ENCODE data around the gene NTRK3.

NTRK3 gene

DNA sequence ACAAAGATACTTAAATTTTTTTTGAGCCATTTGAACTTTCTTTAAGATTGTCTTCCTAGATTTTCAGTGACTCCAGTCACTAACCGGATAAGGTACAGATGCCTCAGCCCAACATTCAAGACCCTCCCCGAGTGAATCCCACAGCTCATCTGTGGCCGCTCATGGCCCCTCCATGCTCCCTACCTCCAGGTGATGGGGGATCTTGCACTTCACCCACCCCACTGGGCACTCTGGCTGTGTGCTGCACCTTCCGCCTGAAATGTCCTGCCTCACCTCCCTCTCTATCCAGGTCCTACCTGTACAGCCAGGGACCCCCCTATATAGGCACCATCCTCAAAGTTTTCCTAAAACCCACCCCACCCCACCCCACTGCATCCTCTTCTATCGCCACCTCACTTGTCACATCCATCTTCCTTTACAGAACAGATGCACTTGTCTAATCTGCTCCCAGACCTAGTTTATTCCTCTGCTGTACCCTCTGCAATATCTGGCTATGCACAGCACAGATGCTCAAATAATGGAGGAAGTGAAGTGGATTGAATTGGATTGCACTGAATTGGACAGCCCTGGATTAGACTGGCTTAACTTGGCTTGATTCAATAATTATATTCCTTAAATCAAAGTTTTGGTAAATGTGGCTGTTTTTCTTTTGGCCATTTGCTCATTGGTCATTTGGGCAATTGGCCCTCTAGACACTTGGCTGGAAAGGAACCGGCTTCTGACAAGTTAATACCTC, 24.5 kb downstream of the NTRK3 start:
- no peak overlapping the region for H3K4me3 Mint-ChIP-seq
- peaks cover 31 to 39% of the 10 kb centered on the region in 2 donors for H3K27me3 Mint-ChIP-seq
- no peaks in the 10 kb centered on the region for H3K4me1 Mint-ChIP-seq
- no peaks in the 10 kb centered on the region for H3K36me3 Mint-ChIP-seq
- no peak overlapping the region for H3K27ac Mint-ChIP-seq
- no peak for DNase-seq
- ATAC-seq (replicated peaks), result no peak
- no peaks in the 10 kb centered on the region for H3K9me3 Mint-ChIP-seq

DNA sequence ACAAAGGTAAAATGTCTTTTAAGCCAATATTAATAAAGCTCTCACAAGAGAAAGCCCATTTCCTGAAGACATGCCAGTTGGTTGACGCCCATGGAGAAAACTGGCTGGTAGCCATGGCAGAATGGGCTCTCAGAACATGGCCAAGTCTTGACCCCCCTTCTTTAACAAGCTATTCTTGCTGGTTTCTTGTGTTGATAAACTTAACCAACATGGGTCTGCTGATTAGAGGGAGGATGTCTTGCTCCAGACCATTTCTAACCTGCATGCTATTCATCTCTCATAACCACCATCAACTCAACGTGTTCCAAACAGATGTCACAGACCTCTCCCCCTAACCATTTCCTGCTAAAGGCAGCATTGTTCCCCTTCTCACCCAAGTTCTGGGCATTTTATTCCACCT, 25.7 kb downstream of the NTRK3 start:
- Mint-ChIP-seq H3K4me1 (no peaks in the 10 kb centered on the region), H3K27me3 (peaks cover 32 to 37% of the 10 kb centered on the region in 2 donors), H3K4me3 (no peak overlapping the region)

DNA sequence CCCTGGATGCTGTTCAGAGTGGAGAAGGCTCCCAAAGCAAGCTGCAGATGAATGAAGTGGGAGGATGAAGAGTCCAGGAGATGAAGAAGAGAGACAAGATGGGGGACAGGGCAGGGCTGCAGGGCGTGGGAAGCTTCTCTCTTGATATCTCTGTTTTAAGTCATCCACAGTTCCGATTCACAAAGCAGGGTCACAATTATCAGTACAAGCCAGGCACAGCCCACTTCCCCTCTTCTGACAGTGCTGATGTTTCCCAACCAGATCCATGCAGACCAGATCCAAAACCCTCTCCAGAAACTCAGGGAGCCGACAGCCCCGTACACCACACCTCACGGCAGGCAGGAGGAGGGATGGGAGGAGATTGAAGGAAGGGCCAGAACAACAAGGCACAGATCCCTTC, 31.1 kb downstream of the NTRK3 start:
- Mint-ChIP-seq H3K4me3 (no peak overlapping the region), H3K36me3 (no peaks in the 10 kb centered on the region), H3K27ac (no peak overlapping the region), H3K27me3 (peaks cover 16 to 25% of the 10 kb centered on the region in 2 donors), H3K9me3 (no peaks in the 10 kb centered on the region), H3K4me1 (no peaks in the 10 kb centered on the region)
- ATAC-seq (replicated peaks), result no peak
- no peak for DNase-seq

More for the DNA sequence above, 25.7 kb downstream of the NTRK3 start:
- Mint-ChIP-seq H3K27ac (no peak overlapping the region), H3K9me3 (no peaks in the 10 kb centered on the region), H3K36me3 (no peaks in the 10 kb centered on the region)
- ATAC-seq (replicated peaks), result no peak
- no peak for DNase-seq

DNA sequence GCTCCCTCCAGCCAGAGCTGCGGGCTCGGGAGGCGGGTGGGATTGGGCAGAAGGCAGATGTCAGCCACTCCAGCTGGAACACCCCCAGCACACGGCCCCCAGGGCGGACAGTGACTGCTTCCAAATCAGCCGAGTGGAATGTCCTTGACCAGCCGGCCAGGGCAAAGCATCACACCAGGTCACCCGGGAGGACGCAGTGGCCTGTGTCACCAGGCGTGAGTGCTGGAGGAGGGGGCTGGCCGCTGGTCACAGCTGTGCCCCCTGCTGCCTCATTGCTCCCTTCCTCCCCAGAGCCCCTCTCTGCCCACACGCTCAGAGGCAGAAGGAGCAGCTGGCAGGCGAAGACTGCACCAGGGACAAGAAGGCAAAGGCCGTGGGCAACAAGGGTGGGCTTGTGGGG, 33.5 kb downstream of the NTRK3 start:
- H3K9me3 Mint-ChIP-seq, result no peaks in the 10 kb centered on the region
- H3K4me3 Mint-ChIP-seq, result no peak overlapping the region
- no peak overlapping the region for H3K27ac Mint-ChIP-seq
- H3K27me3 Mint-ChIP-seq, result peaks cover 10 to 22% of the 10 kb centered on the region in 2 donors
- H3K36me3 Mint-ChIP-seq, result no peaks in the 10 kb centered on the region
- H3K4me1 Mint-ChIP-seq, result no peaks in the 10 kb centered on the region
- DNase-seq (no peak), ATAC-seq (replicated peaks) (no peak)

DNA sequence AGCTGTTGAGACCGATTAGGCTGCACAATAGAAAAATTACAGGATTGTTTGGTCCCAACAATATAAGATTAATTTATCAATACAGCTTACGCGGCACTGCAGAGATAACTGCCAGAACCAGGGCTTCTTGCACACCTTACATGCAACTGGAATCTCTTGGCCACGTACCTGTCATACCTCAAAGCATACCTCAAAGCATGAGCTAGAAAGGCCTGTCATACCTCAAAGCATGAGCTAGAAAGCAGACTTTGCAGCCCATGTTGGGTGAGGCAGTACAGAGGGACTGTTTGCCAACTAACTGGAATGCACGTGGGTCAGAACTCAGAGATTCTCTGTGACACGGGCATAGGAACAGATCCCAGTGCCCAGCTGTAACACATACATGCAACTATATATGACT, 34.7 kb downstream of the NTRK3 start:
- no peak for DNase-seq
- H3K9me3 Mint-ChIP-seq, result peaks cover 5 to 6% of the 10 kb centered on the region in 2 donors
- no peaks in the 10 kb centered on the region for H3K36me3 Mint-ChIP-seq
- no peak for ATAC-seq (replicated peaks)
- no peaks in the 10 kb centered on the region for H3K4me1 Mint-ChIP-seq
- H3K27me3 Mint-ChIP-seq, result peaks cover 6 to 13% of the 10 kb centered on the region in 2 donors
- no peak overlapping the region for H3K27ac Mint-ChIP-seq
- no peak overlapping the region for H3K4me3 Mint-ChIP-seq

DNA sequence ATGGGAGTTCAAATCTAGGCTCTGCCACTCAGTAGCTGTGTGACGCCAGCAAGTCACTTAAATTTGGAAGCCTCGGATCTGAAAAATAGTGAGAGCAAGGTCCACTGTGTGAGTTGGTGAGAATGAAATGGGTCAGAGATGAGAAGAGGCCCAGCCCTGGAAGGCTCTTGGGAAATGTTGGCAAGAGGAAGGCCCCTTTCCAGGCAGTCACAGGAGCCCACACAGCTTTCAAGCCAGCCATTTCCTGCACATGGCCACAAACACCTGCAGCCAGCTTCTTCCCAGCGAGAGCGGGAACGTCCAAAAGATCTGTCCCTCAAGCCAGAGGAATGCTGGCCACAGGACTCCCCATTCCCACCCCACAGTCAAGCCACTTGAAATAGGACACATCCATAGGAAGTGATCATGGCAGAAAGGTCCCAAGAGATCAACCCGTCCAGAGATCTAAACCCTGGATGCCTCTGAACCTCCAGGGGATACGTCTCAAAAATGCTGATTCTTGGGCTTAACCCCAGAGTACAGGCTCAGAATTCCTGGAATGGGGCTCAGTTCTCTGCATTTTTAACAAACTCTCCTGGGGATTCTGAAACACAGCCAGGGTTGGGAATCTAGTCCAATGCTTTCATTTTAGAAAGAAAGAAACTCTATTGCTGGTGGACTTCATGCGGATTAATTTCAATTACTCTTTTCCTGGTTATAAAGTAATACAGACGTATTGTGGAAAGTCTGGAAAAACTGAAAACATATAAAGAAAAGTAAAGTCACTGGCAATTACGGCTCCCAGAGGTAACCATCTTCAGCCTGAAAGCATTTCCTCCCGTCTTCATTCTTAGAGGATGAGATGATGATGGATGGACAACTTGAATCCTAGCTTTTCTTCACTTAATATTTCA, 35.9 kb downstream of the NTRK3 start:
- no peak for ATAC-seq (replicated peaks)
- Mint-ChIP-seq H3K27ac (no peak overlapping the region), H3K4me3 (no peak overlapping the region), H3K4me1 (no peaks in the 10 kb centered on the region), H3K9me3 (peaks cover 6 to 8% of the 10 kb centered on the region in 2 donors), H3K36me3 (no peaks in the 10 kb centered on the region), H3K27me3 (peaks cover 6 to 13% of the 10 kb centered on the region in 2 donors)
- DNase-seq, result no peak

DNA sequence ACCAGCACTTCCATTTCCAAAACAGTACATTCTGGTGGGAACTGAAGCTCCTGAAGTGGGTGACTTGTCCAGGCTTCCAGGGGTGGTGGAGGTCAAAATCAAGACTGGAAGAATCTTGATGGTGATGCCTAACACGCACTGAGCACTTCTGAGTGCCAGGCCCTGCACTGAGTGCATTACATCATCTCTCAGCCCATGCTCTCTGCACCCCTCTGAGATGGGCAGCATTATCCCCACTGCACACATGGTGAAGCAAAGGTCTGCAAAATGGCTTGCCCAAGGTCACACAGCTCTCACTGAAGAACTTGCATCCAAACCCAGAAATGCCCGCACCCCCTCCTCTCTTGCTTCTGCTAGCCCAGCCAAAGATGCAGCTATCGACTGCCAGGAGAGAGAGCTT, 36.9 kb downstream of the NTRK3 start:
- Mint-ChIP-seq H3K9me3 (peaks cover 6 to 8% of the 10 kb centered on the region in 2 donors), H3K27ac (no peak overlapping the region), H3K27me3 (peaks cover 0 to 3% of the 10 kb centered on the region in 2 donors), H3K36me3 (no peaks in the 10 kb centered on the region), H3K4me1 (peaks cover 0 to 2% of the 10 kb centered on the region in 2 donors), H3K4me3 (no peak overlapping the region)
- ATAC-seq (replicated peaks), result no peak
- DNase-seq, result no peak

DNA sequence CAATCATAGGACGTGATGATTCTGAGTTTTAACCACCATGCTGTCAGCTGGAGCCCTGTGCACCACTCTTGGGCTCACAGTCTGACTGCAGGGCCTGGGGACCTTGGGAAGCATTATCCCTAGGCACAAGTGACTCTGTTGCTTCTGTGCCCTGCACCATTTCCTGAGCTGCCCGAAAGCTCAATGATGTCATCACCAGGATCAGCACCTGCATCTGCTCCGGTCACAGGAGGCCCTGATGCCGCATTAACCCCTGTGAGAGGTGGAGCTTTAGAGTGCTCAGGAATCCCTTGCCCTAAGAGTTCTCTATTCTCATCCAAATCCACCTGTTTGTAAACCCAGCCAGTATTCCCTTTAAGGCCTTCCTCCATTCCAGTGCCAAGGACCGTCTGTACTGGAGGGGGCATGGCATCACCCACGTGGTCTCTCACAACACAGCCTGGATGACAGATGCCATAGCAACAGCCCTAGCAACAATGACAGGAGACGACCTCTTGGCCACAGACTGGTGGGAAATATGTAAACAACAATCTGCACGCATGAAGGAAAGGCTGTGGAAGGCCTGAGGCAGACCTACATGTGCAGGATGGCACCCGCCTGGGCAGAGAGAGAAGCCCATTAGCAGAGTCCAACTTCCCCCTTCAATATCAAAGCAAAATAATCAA, 37.9 kb downstream of the NTRK3 start:
- H3K27me3 Mint-ChIP-seq, result peaks cover 0 to 3% of the 10 kb centered on the region in 2 donors
- H3K27ac Mint-ChIP-seq, result no peak overlapping the region
- ATAC-seq (replicated peaks) (no peak), DNase-seq (no peak)
- peaks cover 6 to 8% of the 10 kb centered on the region in 2 donors for H3K9me3 Mint-ChIP-seq
- H3K4me1 Mint-ChIP-seq, result peaks cover 0 to 2% of the 10 kb centered on the region in 2 donors
- no peak overlapping the region for H3K4me3 Mint-ChIP-seq
- no peaks in the 10 kb centered on the region for H3K36me3 Mint-ChIP-seq

DNA sequence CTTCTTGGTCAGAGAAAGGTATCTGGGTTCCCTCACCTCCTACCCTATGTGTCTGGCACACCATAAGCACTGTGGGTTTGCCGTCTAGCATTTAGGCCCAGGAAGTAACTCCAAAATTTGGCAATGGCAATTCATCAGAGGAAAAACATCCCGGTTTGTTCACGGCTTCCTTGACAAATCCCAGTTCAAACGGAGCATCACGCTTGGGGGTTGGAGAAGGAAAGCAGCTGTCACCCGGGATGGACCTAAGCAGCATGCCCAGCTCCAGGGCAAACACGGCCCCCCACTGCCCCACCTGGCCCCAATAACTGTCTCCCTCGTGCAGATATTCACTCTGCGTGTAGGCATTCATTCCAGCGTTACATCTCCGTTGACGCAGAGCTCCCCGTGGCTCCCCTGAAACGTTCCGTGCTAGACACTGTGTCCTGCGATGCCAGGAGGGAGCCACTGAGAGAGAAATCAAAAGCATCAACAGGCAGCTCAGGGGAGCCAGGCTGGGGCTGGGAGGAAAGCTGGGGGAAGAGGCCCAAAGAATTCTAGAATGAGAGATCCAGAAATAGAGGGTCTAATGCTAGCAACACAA, 41.4 kb downstream of the NTRK3 start:
- no peak overlapping the region for H3K4me3 Mint-ChIP-seq
- H3K9me3 Mint-ChIP-seq, result peaks cover 6 to 8% of the 10 kb centered on the region in 2 donors
- DNase-seq (no peak), ATAC-seq (replicated peaks) (no peak)
- peaks cover 6% of the 10 kb centered on the region in 2 donors for H3K27me3 Mint-ChIP-seq
- H3K4me1 Mint-ChIP-seq, result peaks cover 0 to 2% of the 10 kb centered on the region in 2 donors
- H3K27ac Mint-ChIP-seq, result no peak overlapping the region
- H3K36me3 Mint-ChIP-seq, result no peaks in the 10 kb centered on the region

DNA sequence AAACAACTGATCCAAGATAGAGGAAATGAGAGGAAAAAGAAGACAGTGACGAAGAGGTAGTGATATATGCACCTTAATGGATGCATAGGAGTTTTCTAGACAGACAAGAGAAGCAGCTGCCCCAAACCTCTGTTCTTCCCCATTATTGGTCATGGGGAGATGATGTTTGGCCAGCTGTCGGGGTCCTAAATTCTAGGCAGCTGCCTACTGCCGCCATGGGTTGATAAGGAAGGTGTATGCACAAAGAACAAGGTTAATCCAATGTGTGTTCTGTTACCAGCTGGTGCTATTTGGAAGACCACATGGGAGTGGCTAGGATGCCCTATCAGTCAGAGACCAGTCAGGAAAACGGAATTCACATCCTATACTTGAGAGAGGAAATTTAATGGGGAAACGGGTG, 47.4 kb downstream of the NTRK3 start:
- peaks cover 19% of the 10 kb centered on the region in 2 donors for H3K27me3 Mint-ChIP-seq
- ATAC-seq (replicated peaks) (no peak), DNase-seq (no peak)
- no peaks in the 10 kb centered on the region for H3K9me3 Mint-ChIP-seq
- no peak overlapping the region for H3K4me3 Mint-ChIP-seq
- no peaks in the 10 kb centered on the region for H3K4me1 Mint-ChIP-seq
- H3K27ac Mint-ChIP-seq, result no peak overlapping the region
- no peaks in the 10 kb centered on the region for H3K36me3 Mint-ChIP-seq

DNA sequence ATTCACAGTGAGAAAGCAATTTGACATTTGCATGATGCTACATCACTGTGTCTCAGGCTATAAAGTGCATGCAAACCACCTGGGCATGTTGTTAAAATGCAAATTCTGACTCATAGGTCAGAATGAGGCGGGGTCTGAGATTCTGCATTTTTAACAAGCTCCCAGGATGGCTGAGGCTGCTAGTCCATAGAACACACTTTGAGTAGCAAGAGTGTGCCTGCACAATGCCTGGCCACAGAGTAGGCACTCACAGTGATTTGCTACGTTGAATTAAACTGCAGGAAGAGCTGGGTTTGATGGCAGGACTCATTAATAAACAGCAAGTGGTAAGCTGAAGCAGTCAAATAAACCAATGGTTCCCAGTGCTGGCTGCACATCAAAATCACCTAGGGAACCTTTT, 48.1 kb downstream of the NTRK3 start:
- peak in 1 of 2 donors; percentile 53 for ATAC-seq (replicated peaks)
- Mint-ChIP-seq H3K4me3 (no peak overlapping the region), H3K9me3 (no peaks in the 10 kb centered on the region), H3K36me3 (no peaks in the 10 kb centered on the region), H3K27ac (no peak overlapping the region), H3K4me1 (no peaks in the 10 kb centered on the region), H3K27me3 (peaks cover 19% of the 10 kb centered on the region in 2 donors)
- no peak for DNase-seq

DNA sequence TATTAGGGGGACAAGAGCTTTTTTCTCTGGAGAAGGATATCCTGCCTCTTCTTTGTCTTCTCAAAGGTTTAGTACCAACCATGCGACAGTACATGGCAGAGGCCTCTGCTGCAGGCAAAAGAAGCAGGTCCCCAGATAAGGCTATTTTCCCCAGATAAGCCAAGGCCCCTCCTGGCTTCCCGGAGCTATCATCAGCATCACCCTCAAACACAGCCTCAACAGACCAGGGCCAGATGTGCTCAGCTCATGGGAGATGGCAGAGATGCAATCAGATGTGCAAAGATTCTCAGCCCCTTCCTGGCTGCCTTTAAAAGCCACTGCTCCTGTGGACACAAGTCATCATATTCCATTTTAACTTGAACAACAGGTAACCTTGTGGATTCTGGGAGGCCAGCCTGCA, 49.0 kb downstream of the NTRK3 start:
- no peaks in the 10 kb centered on the region for H3K36me3 Mint-ChIP-seq

DNA sequence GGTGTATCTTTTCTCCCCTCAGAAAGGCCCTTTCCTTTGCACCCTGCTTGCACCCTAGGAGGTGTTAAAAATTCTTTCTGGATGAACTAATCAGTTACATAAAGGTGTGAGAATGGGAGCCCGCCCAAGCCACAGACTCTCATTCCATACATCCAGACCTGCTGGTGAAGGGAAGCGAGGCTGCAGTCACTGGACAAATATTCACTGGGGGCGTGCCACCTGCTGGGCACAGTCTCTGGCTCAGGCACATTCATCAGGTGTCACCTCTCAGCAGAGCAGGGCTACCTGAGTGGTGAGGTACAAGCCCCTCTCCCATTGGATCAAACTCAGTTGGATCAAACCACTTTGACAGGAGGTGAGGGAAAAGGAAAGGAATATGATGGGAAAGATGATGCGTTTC, 52.0 kb downstream of the NTRK3 start:
- no peak for ATAC-seq (replicated peaks)
- no peaks in the 10 kb centered on the region for H3K4me1 Mint-ChIP-seq
- H3K36me3 Mint-ChIP-seq, result no peaks in the 10 kb centered on the region
- H3K27me3 Mint-ChIP-seq, result peaks cover 12 to 22% of the 10 kb centered on the region in 2 donors
- H3K4me3 Mint-ChIP-seq, result no peak overlapping the region
- H3K9me3 Mint-ChIP-seq, result peaks cover 0 to 2% of the 10 kb centered on the region in 2 donors
- no peak overlapping the region for H3K27ac Mint-ChIP-seq
- DNase-seq, result no peak

More for the DNA sequence above, 49.0 kb downstream of the NTRK3 start:
- no peak overlapping the region for H3K4me3 Mint-ChIP-seq
- no peaks in the 10 kb centered on the region for H3K9me3 Mint-ChIP-seq
- no peak for DNase-seq
- no peak overlapping the region for H3K27ac Mint-ChIP-seq
- H3K27me3 Mint-ChIP-seq, result peaks cover 19 to 20% of the 10 kb centered on the region in 2 donors
- H3K4me1 Mint-ChIP-seq, result no peaks in the 10 kb centered on the region
- no peak for ATAC-seq (replicated peaks)

DNA sequence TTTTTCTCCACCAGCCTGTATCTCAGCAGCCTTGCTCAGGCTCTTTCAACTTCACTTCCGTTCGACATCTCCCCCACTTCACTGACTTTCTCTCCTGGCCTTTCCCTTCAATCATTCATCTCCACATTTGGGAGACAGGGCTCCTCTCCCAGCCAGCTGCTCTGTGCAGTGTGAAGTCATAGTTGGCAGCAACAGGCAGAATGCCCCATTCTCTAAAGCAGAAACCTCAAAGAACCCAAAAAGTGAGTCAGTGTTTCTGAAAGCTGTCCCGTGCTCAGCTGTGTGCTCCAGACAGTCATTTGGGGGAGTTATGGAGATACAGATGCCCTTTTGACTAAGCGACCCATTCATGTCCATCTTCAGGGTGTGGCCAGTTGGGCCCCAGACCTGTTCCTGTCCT, 54.3 kb downstream of the NTRK3 start:
- H3K27ac Mint-ChIP-seq, result no peak overlapping the region
- H3K27me3 Mint-ChIP-seq, result peaks cover 5 to 14% of the 10 kb centered on the region in 2 donors
- H3K36me3 Mint-ChIP-seq, result no peaks in the 10 kb centered on the region
- ATAC-seq (replicated peaks), result no peak
- H3K4me1 Mint-ChIP-seq, result no peaks in the 10 kb centered on the region
- no peak overlapping the region for H3K4me3 Mint-ChIP-seq
- DNase-seq, result no peak
- H3K9me3 Mint-ChIP-seq, result peaks cover 0 to 2% of the 10 kb centered on the region in 2 donors

All from stimulated activated naive B cell treated with anti-CD40 and anti-IgM and Interleukin-4, amounts not matched to agents 10 μg/mL and 1 μg/mL and 100 μg/mL, for 72 hours (primary cell).